Osteocyte (in vitro differentiated cells): ENCODE results near the gene MGLL. TPM values are rescaled to one million over a fixed set of nuclear protein-coding genes. Genes with fewer than 3 reads are reported as not detected.

Source experiments
- DNase-seq: peaks from one replicate; pipeline ENCODE4 v3.0.0; 2021; ENCODE audit warnings: mixed read lengths; ENCODE audit not compliant: unreplicated experiment; ENCODE audit errors: extremely low spot score
- H3K27ac Mint-ChIP-seq: one replicate; pipeline ENCODE4 v1.8.0; 2021; ENCODE audit warnings: mild to moderate bottlenecking, mixed read lengths; ENCODE audit not compliant: unreplicated experiment
- H3K27me3 Mint-ChIP-seq: one replicate; pipeline ENCODE4 v1.8.0; 2021; ENCODE audit warnings: mixed read lengths; ENCODE audit not compliant: unreplicated experiment
- H3K36me3 Mint-ChIP-seq: one replicate; pipeline ENCODE4 v1.8.0; 2021; ENCODE audit warnings: mixed read lengths; ENCODE audit not compliant: unreplicated experiment
- H3K4me1 Mint-ChIP-seq: one replicate; pipeline ENCODE4 v1.8.0; 2021; ENCODE audit warnings: mixed read lengths; ENCODE audit not compliant: unreplicated experiment
- H3K4me3 Mint-ChIP-seq: one replicate; pipeline ENCODE4 v1.8.0; 2021; ENCODE audit warnings: mild to moderate bottlenecking, moderate library complexity, mixed read lengths; ENCODE audit not compliant: unreplicated experiment
- H3K9me3 Mint-ChIP-seq: one replicate; pipeline ENCODE4 v1.8.0; 2021; ENCODE audit warnings: mixed read lengths; ENCODE audit not compliant: unreplicated experiment
- CTCF ChIP-seq: fragments of 200-600 bp; sonication (generic); IDR thresholded peaks from 2 replicates; pipeline ENCODE4 v1.5.0; 2021; ENCODE audit warnings: antibody characterized with exemption, mild to moderate bottlenecking, moderate library complexity
- total RNA-seq: library from RNA; stranded (reverse); gene quantifications from 2 replicates; pipeline ENCODE4 v1.2.1, GENCODE V29; 2021

Gene MGLL
- total RNA-seq, 1 donor from 2014 or later: 112 TPM

GRCh38 chr3:127732303-127732702, 90.0 kb downstream of the MGLL start:
- Mint-ChIP-seq H3K36me3 (peaks cover 8% of the 10 kb centered on the region), H3K27me3 (no peaks in the 10 kb centered on the region), H3K27ac (peak overlapping the region; percentile 83), H3K9me3 (no peaks in the 10 kb centered on the region), H3K4me1 (peaks cover 59% of the 10 kb centered on the region), H3K4me3 (no peak overlapping the region)
- no peak for TF ChIP-seq CTCF
- DNase-seq: no peak

- no peak for DNase-seq
- Mint-ChIP-seq H3K27ac (peak overlapping the region; percentile 83), H3K9me3 (no peaks in the 10 kb centered on the region), H3K36me3 (peaks cover 10% of the 10 kb centered on the region), H3K4me1 (peaks cover 59% of the 10 kb centered on the region), H3K4me3 (no peak overlapping the region), H3K27me3 (no peaks in the 10 kb centered on the region)
- TF ChIP-seq CTCF: no peak
Measured at GRCh38 chr3:127731546-127732289, 90.6 kb downstream of the MGLL start.

- Mint-ChIP-seq H3K27ac (peak overlapping the region; percentile 24), H3K9me3 (no peaks in the 10 kb centered on the region), H3K36me3 (peaks cover 9% of the 10 kb centered on the region), H3K4me3 (no peak overlapping the region), H3K27me3 (no peaks in the 10 kb centered on the region), H3K4me1 (peaks cover 51% of the 10 kb centered on the region)
- no peak for TF ChIP-seq CTCF
- no peak for DNase-seq
Measured at GRCh38 chr3:127730666-127731295, 91.5 kb downstream of the MGLL start.

GRCh38 chr3:127730171-127730570, 92.1 kb downstream of the MGLL start:
- no peak for DNase-seq
- Mint-ChIP-seq H3K27ac (peak overlapping the region; percentile 12), H3K27me3 (no peaks in the 10 kb centered on the region), H3K4me3 (no peak overlapping the region), H3K4me1 (peaks cover 45% of the 10 kb centered on the region), H3K36me3 (peaks cover 11% of the 10 kb centered on the region), H3K9me3 (no peaks in the 10 kb centered on the region)
- TF ChIP-seq CTCF: no peak

GRCh38 chr3:127729556-127730056, 92.7 kb downstream of the MGLL start:
- H3K36me3 Mint-ChIP-seq: peaks cover 15% of the 10 kb centered on the region
- H3K4me3 Mint-ChIP-seq: no peak overlapping the region
- H3K27ac Mint-ChIP-seq: peak overlapping the region; percentile 12
- H3K27me3 Mint-ChIP-seq: no peaks in the 10 kb centered on the region
- no peaks in the 10 kb centered on the region for H3K9me3 Mint-ChIP-seq
- H3K4me1 Mint-ChIP-seq: peaks cover 42% of the 10 kb centered on the region
- no peak for DNase-seq
- TF ChIP-seq CTCF: no peak
